Measurements from ENCODE around the gene PRR7.
A peak's percentile ranks its signal among the peaks of the same experiment; 100 is the strongest.

PRR7 gene

DNA sequence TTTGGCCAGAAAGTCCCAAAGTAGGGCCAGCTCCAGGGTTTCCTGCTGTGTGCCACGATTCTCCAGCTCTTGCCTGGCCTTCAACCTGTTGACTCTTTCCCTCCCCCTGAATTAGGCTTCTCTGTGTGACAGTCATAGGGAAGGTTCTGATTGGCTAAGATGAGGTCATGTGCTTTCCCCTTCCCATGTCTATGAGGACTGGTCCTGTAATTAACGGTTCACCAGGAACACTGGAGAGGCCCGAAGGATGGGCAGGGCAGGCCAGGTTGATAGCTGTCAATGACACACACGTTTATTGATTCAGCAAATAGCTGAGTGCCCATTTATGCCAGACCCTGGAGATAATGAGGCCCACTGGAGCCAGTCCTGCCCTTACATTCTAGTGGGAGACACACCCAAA lies 9.0 kb upstream of the PRR7 start:
- no peak for DNase-seq (ENCODE audit: low read depth)

DNA sequence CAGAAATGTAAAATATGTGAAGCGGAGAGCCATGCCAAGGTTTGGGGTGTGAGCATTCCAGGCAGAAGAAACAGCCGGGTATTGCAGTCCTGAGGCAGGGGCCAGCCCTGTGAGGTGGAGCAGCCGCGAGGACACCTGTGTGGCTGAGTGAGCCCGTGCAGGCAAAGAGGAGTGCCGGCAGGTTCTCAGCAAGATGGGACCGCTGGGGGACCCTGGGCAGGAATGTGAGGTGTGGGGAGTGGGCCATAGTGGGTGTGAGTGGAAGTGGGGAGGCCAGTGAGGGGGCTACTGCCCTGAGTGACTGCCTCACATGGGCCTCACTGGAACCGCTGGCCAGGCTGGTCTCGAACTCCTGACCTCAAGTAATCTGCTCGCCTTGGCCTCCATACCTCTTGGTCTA lies 8.1 kb upstream of the PRR7 start:
- DNase-seq (ENCODE audit: low read depth): no peak

DNA sequence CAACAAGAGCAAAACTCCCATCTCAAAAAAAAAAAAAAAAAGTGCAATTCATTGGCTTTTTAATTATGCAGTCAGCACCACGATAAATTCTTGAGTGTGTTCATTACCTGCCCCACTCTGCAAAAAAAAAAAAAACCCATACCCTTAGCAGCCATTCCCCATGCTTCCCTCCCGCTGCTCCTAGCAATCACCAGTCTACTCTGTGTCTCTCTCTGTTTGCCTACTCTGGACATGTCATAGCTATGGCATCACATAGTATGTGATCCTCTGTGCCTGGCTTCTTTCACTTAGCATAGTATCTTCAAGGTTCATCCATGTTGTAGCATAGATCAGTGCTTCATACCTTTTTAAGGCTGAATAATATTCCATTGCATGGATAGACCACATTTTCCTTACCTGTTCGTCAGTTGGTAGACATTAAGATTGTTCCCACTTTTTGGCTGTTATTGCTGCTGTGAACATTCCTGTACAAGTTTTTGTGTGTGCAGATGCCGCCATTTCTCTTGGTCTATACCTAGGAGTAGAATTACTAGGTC lies 7.0 kb upstream of the PRR7 start:
- no peak for DNase-seq (ENCODE audit: low read depth)

DNA sequence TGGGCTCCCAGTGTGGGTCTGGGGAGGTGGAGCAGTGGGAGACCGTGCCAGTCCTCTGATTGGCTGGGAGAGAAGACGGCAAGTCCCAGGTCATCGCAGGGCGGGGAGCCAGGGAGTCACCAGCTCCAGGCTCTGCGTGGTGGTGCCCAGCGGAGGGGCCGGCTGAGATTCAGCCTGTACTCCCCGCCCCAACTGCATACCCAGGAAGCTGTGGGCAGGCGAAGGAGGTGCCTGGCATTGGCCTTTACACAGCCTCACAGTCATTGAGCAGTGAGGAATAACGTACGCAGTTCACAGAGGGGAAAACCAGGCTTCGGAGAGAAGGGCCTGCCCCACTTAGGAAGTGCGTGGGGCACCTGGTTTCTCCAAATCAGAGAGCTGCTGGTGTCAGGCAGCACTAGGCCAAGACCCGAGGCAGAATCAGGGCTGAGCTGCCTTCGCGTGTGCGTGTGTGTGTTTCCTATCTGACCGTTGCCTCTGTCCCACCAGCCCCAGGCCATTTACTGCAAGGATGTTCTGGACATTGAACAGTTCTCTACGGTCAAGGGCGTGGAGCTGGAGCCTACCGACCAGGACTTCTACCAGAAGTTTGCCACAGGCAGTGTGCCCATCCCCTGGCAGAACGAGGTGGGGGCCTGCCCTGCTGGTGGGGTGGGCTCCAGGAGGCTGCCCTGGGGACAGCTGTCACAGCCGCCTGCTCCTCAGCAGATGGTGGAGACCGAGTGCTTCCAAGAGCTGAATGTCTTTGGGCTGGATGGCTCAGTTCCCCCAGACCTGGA lies 6.2 kb upstream of the PRR7 start:
- DNase-seq (ENCODE audit: low read depth): no peak

DNA sequence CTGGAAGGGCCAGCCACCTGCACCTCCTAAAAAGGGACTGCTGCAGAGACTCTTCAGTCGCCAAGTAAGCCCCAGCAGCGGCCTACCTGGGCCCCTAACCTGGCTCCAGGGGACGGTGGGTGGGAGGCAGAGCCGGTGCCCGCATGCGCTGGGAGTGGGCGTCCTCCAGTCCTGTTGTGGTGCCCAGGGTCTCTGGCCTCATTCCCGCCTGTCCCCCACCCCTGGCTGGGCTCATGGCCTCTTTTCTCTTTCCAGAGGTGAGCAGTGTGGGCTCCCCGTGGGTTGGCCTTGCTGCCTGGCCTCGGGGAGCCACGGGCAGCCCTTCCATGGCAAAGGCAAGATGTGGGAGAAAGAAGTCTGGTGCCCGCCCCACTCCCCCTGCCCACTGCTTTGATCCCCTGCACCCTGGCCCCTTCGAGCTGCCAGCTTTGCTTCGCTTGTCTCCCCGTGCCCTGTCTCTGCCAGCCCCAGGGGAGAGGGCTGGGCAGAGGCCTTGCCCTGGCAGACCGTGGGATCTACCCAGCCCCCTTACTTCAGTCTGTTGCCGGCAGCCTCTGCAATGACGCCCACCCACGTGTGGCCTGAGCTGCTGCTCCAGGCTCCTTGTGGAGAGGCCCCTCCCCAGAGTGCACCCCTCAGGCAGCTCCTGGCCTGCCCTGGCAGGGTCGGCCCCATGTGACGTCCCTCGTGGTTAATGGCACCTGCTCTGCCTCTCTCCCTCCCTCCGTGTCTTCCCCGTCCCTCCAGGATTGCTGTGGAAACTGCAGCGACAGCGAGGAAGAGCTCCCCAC lies 5.4 kb upstream of the PRR7 start:
- no peak for DNase-seq (ENCODE audit: low read depth)

DNA sequence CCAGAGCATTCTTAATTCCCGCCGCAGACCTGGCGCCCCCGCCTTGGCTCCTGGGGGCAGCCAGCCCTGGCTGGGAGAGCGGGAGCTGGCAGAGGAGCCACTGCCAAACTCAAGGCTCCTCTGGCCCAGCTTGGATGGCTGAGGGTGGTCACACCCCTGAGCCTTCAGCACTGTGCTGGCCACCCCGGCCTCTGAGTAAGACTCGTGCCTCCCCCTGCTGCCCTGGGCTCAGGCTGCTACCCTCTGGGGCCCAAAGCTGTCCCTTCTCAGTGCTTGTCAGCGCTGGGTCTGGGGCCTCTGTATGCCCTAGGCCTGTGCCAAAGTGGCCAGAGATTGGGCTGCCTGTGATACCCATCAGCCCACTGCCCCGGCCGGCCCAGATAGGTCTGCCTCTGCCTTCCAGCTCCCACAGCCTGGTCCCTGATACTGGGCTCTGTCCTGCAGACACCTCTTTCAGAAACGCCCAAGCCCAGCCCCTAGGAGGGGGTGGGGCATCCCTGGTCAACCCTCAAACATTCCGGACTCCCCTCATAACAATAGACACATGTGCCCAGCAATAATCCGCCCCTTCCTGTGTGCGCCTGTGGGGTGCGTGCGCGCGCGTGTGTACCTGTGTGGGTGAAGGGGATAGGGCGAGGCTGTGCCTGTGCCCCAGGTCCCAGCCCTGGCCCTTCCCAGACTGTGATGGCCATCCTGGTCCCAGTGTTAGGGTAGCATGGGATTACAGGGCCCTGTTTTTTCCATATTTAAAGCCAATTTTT lies 4.4 kb upstream of the PRR7 start:
- DNase-seq (ENCODE audit: low read depth): no peak

DNA sequence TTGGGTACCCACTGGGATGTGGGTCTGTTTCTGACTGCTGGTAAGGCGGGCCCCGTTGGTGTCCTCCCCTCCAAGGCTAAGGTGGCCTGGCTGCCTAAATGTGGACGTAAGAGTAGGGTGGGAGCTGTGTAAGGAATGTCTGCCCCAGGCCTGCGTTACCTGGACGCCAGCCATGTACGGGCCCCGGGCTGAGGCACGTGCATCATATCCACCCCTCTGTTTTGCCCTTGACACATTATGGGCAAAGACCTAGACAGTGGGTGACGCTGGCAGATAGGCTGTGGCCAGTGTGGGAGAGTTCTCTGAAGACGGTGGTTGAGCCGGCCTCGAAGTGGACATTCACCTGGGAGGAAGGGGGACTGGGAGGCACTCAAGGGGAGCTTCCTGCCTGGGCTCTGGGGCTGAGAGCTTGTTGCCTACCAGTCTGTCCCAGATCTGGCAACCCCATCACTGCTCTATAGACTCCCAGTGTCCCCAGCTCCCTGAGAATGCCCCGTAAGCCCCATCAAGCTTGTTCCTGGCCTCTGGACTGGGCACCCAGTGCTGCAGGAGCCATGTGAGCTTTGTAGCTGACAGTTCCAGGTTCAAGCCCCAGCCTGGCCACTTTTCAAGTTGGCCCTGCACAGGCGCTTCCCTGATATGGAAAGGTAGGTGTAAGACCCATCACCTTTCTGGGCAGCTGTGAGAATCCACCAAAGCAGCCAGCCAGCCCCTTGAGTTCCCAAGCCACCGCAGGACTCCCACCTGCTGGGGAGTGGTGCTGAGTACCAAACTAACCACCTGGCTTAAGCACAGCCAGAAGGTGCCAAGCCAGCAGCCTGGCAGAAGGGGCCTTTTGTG lies 3.2 kb upstream of the PRR7 start:
- DNase-seq (ENCODE audit: low read depth): no peak

DNA sequence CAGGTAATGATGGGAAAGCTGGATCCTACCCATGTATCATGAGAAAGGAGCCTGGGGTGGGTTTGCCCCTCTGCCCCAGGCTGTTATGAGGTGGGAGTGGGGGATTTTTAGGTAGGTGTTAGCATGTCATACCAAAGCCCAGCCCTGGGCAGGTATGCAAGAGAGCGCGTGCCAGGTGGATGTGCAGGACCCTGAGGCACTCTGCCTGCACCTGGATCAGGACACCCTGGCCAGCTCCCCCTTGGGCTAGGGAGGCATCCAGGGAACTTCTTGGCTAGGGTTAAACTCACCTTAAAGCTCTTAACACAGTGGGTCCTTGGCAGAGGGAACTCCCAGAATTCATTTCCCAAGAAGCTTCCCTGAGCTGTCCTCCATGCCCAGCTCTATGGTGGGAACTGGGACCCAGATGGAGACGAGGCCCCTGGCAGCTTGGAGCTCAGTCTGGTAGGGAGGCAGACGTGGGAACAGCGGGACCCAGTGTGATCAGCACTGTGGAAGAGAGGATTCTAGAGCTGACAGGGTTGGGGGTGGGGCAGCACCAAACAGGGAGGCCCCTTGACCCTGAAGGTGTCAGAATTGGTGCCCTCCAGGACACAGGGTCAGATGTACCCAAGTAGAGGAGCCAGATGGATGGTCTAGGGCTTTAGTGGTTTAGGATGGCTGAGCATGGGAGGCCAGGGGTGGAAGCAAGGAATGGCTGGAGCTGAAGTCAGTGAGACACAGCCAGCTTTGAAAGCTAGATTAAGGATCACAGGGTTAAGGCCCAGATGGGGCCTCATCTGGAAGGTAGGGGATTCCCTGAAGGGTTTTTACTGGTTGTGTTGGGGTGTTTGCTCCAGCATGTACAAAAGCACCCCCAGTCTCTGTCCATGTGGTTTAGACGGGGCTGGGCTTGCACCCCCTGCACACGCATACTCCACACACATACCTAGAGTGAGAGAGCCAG lies 2.2 kb upstream of the PRR7 start:
- no peak for DNase-seq (ENCODE audit: low read depth)

DNA sequence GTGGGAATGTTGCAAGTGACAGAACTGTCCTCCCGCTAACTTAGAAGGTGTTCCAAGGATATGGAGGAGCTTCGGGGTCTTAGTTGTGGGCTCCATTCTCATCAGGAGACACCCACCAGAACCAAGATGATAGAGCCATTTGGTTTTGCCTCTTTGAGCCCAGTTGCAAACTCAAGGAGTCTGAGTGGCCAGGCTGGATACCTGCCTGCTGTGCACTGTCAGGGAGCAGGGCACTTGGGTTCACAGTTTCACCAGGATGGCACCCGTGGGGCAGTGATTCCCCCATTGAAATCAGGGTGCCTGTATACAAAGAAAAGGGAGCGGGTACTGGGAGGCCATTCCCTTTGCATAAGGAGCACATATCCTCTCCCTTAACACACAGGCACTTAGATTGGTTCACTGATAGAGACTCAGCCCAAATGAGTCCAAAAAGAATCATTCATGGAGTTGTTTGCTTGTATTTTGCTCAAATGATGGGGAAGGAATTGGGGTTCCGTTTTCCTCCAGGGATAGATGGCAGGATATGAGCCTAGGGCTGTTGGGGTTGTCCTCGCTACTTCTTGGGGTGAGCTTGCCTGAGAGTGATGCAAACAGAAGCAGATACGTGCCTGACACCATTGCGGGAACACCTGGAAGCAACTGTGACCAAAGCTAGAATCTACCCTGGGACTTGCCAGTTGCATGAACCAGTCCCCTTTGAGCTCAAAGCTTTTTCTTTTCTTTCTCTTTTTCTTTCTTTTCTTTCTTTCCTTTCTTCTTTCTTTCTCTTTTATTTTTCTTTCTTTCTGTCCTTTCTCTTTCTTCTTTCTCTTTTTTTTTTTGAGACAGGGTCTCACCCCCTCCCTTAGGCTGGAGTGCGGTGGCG lies 1.3 kb upstream of the PRR7 start:
- DNase-seq (ENCODE audit: low read depth): no peak

DNA sequence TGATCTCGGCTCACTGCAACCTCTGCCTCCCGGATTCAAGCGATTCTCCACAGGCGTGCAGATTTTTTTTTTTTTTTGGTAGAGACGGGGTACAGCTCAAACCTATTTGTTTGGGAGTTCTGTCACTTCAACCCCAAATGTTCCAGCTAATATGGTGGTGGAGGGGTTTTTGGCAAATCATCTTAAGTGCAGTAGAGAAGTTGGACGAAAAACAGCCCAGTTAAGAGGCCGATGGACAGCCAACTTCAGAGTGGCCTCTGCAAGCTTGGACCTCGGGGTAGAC lies 756 bp upstream of the PRR7 start:
- no peak for DNase-seq (ENCODE audit: low read depth)

DNA sequence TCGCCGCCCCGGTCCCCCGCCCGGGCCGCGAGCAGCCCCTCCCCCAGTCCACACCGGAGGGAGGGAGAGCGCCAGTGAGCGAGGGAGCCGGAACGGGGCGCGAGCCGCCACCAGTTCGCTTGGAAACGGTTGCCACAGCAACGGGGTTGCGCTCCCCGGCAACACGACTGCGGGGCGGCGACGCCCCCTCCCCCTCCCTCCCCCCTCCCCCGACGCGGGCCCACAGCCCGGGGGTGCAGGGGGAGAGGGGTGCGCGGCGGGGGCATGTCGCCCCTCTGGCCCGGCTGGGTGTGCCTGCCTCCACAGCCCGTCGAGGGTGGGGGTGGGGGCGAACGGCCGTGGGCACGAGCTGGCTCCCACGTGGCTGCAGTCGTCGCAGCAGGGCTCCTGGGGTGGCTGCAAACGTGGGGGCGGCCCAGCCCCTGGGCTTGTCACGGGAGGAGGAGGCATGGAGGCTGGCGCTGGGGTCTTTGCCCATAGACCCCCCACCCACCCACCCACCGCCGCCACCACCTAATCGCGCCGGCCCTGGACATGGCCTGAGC lies 524 bp downstream of the PRR7 start:
- peak; percentile 56 for DNase-seq (ENCODE audit: low read depth)

DNA sequence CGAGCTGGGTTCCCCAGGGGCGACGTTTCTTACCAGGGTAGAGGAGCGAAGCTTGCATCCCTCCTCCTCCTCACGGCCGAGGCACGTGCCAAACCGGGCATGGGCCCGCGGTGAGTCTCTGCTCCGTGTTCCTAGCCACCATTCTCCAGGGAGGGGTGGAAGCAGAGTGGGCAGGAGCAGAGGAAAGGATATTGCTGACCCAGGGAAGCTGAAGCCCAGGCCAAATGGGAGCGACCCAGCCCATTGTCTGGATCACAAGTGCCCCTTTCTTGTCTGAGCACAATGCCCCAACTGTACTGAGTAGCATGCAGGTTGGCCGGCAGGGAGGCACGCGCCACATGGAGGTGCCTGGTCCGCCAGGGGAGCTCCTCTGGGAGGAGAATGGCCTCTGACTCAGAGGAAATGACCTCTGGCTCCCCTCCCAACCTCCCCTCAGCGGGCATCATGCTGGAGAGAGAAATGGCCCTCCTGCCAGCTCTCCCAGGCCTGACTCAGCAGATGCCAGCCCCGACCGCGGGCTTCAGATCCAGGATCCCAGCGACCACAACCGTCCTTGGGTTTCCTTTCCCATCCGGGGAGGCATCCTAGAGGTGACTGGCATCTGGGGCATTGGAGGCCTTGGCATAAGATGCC lies 1.1 kb downstream of the PRR7 start:
- peak; percentile 87 for DNase-seq (ENCODE audit: low read depth)

DNA sequence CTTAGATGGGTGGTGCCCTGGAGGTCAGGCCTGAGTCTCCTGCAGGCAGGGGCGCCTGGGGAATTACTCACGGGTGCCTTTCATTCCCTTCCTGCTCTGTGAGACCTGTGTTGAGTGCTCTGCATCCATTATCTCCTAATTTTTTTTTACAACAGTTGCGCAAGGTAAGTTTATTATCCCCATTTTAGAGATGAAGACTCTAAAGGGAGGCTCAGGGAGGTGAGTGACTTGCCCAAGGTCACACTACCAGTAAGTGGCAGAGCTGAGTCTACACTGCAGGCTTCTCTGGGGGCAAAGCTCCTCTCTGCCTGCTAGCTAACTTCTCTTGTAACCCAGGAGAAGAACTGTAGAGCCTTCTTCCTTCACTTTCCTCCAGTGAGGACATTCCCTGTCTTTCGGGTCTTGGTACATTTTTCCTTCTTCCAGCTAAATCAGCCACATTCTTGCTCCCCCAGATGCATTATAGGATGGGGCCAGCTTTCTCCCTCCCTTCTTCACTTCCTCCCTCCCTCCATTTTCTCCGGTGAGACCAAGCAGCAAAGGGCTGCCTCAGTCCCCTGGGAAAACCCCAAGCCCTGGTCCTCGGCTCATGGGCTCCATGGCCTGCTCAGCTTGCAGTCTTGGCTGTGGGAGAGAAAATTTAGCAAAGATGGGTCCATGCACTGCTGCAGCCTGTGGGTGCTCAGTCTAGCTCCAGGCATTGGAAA lies 1.8 kb downstream of the PRR7 start:
- DNase-seq (ENCODE audit: low read depth): no peak

DNA sequence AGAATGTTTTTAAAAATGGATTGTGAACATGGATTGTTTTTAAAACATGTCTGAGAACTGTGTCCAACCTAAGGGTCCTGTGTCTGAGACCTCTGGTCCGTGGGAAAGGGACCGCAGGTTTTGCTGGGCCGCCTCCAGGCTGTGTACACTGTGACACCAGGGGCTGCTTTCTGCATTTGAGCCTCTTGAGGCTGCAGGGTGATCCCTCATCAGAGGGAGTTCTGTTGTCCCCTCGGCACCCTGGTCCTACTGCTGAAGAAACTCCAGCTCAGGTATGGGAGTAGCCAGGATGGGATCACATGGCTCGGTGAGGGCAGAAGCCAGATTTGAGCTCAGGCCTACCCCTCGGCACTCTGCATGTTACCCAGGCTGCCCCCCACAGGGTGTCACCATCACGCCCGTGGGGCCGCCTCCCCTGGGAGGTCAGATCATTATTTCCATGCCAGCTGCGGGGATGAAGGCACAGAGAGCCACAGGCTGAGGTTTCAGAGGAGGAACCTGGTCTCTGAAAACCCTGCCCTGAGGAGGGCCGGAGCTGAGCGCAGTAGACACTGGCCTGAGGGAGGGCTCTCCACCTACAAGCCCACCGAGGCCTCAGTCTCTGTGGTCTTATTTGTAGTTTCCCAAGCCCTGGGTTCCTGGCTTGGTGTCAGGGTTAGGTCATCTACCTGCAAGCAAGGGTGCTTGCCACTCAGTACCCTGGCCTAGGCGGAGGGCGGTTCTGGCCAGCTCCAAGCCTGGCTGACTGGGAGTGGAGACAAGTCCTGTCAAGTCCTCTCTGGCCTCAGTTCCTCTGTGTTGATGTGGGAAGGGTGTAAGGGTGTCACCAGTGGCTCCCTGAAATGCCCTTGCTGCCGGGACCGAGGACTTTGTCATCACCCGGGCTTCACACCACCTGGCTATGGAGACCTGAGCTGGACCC lies 2.8 kb downstream of the PRR7 start:
- no peak for DNase-seq (ENCODE audit: low read depth)

DNA sequence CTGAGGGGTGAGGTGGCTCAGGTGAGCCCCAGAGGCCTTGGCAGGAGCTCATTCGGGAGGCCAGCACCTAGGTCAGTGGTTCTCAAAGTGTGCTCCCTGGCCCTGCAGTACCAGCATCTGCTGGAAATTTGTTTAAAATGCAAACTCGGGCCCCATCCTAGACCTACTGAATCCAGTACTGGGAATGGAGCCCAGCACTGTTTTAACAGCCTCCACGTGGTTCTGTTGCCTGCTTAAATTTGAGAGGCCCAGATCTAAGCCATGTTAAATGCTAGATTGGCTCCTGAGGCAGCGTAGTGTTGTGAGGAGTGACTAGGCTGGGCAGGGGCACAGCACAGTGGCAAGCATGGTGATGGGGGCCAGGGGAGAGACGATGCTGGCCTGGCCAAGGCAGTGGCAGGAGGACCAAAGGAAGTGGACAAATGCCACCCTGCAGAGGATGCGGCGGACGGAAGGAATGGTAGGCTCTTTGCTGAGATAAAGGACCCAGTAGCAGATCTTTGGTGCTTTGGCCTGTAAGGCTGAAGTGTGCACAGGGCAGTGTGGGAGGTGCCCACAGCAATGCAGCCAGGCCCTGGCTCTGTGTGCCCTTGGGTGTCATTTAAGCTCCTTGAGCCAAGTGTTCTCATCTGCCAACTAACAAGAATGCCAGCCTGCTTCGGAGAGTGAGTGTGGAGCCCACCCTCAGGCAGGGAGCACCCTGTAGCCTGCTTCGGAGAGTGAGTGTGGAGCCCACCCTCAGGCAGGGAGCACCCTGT lies 4.2 kb downstream of the PRR7 start:
- DNase-seq (ENCODE audit: low read depth): no peak
